A673 (cell line): ENCODE measurements around the gene TIMM21.

Source experiments
- CTCF ChIP-seq: fragments of 300-800, 200-600 bp; sonication (generic); conservative IDR thresholded peaks from 2 replicates; pipeline ENCODE4 v1.5.1; 2017; ENCODE audit warnings: low read depth, mild to moderate bottlenecking, antibody characterized with exemption, low read length, moderate library complexity, mixed read lengths
- EZH2 ChIP-seq: fragments of 200-600 bp; sonication (generic); IDR thresholded peaks from 2 replicates; pipeline ENCODE4 v1.6.1; 2017; ENCODE audit warnings: borderline replicate concordance, low read depth, mild to moderate bottlenecking, mixed read lengths, antibody characterized with exemption, low read length; ENCODE audit not compliant: poor library complexity, severe bottlenecking

GRCh38 chr18:74148543-74149070, 284 bp downstream of the TIMM21 start:
- TF ChIP-seq CTCF (no peak), EZH2 (no peak)
